H9 (cell line): ENCODE results near the gene PPP1R26. TPM values are rescaled to one million over a fixed set of nuclear protein-coding genes. Genes with fewer than 3 reads are reported as not detected.

Experiments
- DNase-seq: peaks from one replicate; pipeline ENCODE4 v3.0.0-alpha.2; 2017
- H2AFZ ChIP-seq: one replicate; pipeline ENCODE4 v1.6.1; 2013; ENCODE audit warnings: mild to moderate bottlenecking, low read length, control low read depth, moderate library complexity
- H2AK5ac ChIP-seq: 2 replicates; pipeline ENCODE4 v1.6.1; 2013; ENCODE audit warnings: low read length, control low read depth, mixed read lengths; ENCODE audit not compliant: insufficient read length
- H2BK120ac ChIP-seq: one replicate; pipeline ENCODE4 v1.6.1; 2013; ENCODE audit warnings: low read depth, mild to moderate bottlenecking, low read length, control low read depth, inconsistent platforms; ENCODE audit not compliant: poor library complexity, severe bottlenecking
- H2BK12ac ChIP-seq: 2 replicates; pipeline ENCODE4 v1.6.1; 2013; ENCODE audit warnings: low read length, control low read depth, mixed read lengths, low read depth; ENCODE audit not compliant: insufficient read length
- H2BK15ac ChIP-seq: 2 replicates; pipeline ENCODE4 v1.6.1; 2013; ENCODE audit warnings: low read depth, low read length, control low read depth
- H2BK20ac ChIP-seq: one replicate; pipeline ENCODE4 v1.6.1; 2013; ENCODE audit warnings: low read depth, mild to moderate bottlenecking, low read length, control low read depth, inconsistent platforms; ENCODE audit not compliant: poor library complexity, severe bottlenecking
- H2BK5ac ChIP-seq: 2 replicates; pipeline ENCODE4 v1.6.1; 2013; ENCODE audit warnings: low read length, control low read depth, mixed read lengths; ENCODE audit not compliant: insufficient read length
- H3K14ac ChIP-seq: 2 replicates; pipeline ENCODE4 v1.6.1; 2013; ENCODE audit warnings: low read length, control low read depth; ENCODE audit not compliant: insufficient read depth
- H3K18ac ChIP-seq: 2 replicates; pipeline ENCODE4 v1.6.1; 2013; ENCODE audit warnings: low read depth, mild to moderate bottlenecking, mixed read lengths, low read length, control low read depth; ENCODE audit not compliant: insufficient read length
- H3K23ac ChIP-seq: 2 replicates; pipeline ENCODE4 v1.6.1; 2013; ENCODE audit warnings: low read length, control low read depth, mixed read lengths, low read depth; ENCODE audit not compliant: insufficient read length
- H3K23me2 ChIP-seq: 2 replicates; pipeline ENCODE4 v1.6.1; 2013; ENCODE audit warnings: low read depth, mild to moderate bottlenecking, mixed read lengths, low read length, control low read depth; ENCODE audit not compliant: insufficient read length, poor library complexity, severe bottlenecking
- H3K27ac ChIP-seq: 2 replicates; pipeline ENCODE4 v1.5.1; 2013; ENCODE audit warnings: low read length, control low read depth, mixed read lengths, low read depth; ENCODE audit not compliant: insufficient read length
- H3K27me3 ChIP-seq: 2 replicates; pipeline ENCODE4 v1.6.1; 2013; ENCODE audit warnings: low read length, control low read depth, inconsistent platforms; ENCODE audit not compliant: insufficient read depth
- H3K4ac ChIP-seq: 2 replicates; pipeline ENCODE4 v1.6.1; 2013; ENCODE audit warnings: low read depth, mild to moderate bottlenecking, control low read depth, inconsistent platforms, low read length, moderate library complexity
- H3K4me1 ChIP-seq: 2 replicates; pipeline ENCODE4 v1.6.1; 2013; ENCODE audit warnings: low read length, control low read depth, inconsistent platforms; ENCODE audit not compliant: insufficient read depth
- H3K4me2 ChIP-seq: 2 replicates; pipeline ENCODE4 v1.6.1; 2013; ENCODE audit warnings: low read length, control low read depth, mixed read lengths; ENCODE audit not compliant: insufficient read length, insufficient read depth
- H3K56ac ChIP-seq: 2 replicates; pipeline ENCODE4 v1.6.1; 2013; ENCODE audit warnings: low read depth, mild to moderate bottlenecking, mixed read lengths, low read length, control low read depth; ENCODE audit not compliant: insufficient read length
- H3K79me1 ChIP-seq: 2 replicates; pipeline ENCODE4 v1.6.1; 2013; ENCODE audit warnings: low read depth, mild to moderate bottlenecking, moderate library complexity, low read length, control low read depth, inconsistent platforms; ENCODE audit not compliant: insufficient read depth, poor library complexity, severe bottlenecking
- H3K79me2 ChIP-seq: 2 replicates; pipeline ENCODE4 v1.6.1; 2013; ENCODE audit warnings: low read length, control low read depth, inconsistent platforms; ENCODE audit not compliant: insufficient read depth
- H3K9ac ChIP-seq: 2 replicates; pipeline ENCODE4 v1.6.1; 2013; ENCODE audit warnings: low read length, control low read depth, mixed read lengths; ENCODE audit not compliant: insufficient read length; ENCODE audit errors: extremely low read depth
- H3K9me3 ChIP-seq: one replicate; pipeline ENCODE4 v1.6.1; 2013; ENCODE audit warnings: low read depth, low read length, inconsistent platforms; ENCODE audit not compliant: control insufficient read depth
- H3T11ph ChIP-seq: one replicate; pipeline ENCODE4 v1.6.1; 2013; ENCODE audit warnings: mild to moderate bottlenecking, low read length, control low read depth, inconsistent platforms
- H4K20me1 ChIP-seq: one replicate; pipeline ENCODE4 v1.6.1; 2013; ENCODE audit not compliant: control insufficient read depth, insufficient read length, insufficient read depth
- H4K5ac ChIP-seq: 2 replicates; pipeline ENCODE4 v1.6.1; 2013; ENCODE audit warnings: low read depth, mild to moderate bottlenecking, mixed read lengths, low read length, control low read depth; ENCODE audit not compliant: insufficient read length
- H4K8ac ChIP-seq: replicated peaks from 2 replicates; pipeline ENCODE4 v1.6.1; 2013; ENCODE audit warnings: low read length, control low read depth, mixed read lengths, low read depth; ENCODE audit not compliant: insufficient read length
- H4K91ac ChIP-seq: 2 replicates; pipeline ENCODE4 v1.6.1; 2013; ENCODE audit warnings: low read depth, mild to moderate bottlenecking, moderate library complexity, mixed read lengths, low read length, control low read depth; ENCODE audit not compliant: insufficient read length
- H3K27ac Mint-ChIP-seq, 3 experiments: 2 replicates in 2 of 3; 3 replicates in 1 of 3; pipeline ENCODE4 v1.8.0; 2020 to 2021; ENCODE audit warnings: mixed read lengths in 3 of 3, mild to moderate bottlenecking in 1 of 3, moderate library complexity in 1 of 3
- H3K27me3 Mint-ChIP-seq: 2 replicates; pipeline ENCODE4 v1.8.0; 2021; ENCODE audit warnings: low read depth, mild to moderate bottlenecking, moderate library complexity, mixed read lengths
- H3K36me3 Mint-ChIP-seq, 3 experiments: 2 replicates in 2 of 3; 3 replicates in 1 of 3; pipeline ENCODE4 v1.8.0; 2020 to 2021; ENCODE audit warnings: low read depth in 3 of 3, mixed read lengths in 3 of 3; ENCODE audit not compliant: insufficient read depth in 1 of 3
- H3K4me1 Mint-ChIP-seq, 2 experiments: 2 replicates each; pipeline ENCODE4 v1.8.0; 2020; ENCODE audit warnings: mixed read lengths in 2 of 2
- H3K4me3 Mint-ChIP-seq, 2 experiments: 2 replicates in 1 of 2; 3 replicates in 1 of 2; pipeline ENCODE4 v1.8.0; 2020 to 2021; ENCODE audit warnings: mild to moderate bottlenecking in 2 of 2, mixed read lengths in 2 of 2, moderate library complexity in 1 of 2
- H3K9me3 Mint-ChIP-seq, 2 experiments: 2 replicates in 1 of 2; 3 replicates in 1 of 2; pipeline ENCODE4 v1.8.0; 2020; ENCODE audit warnings: mild to moderate bottlenecking in 2 of 2, mixed read lengths in 2 of 2, moderate library complexity in 1 of 2
- CTCF ChIP-seq: fragments of 200-600 bp; sonication (generic); conservative IDR thresholded peaks from 3 replicates; pipeline ENCODE4 v1.8.0; 2021; ENCODE audit warnings: antibody characterized with exemption, mild to moderate bottlenecking
- WGBS: extraction: QIAGEN DNeasy Blood & Tissue Kit; methylation state at CpG from one replicate; pipeline ENCODE4 v1.1.7; 2013; ENCODE audit warnings: missing lambda C conversion rate, low lambda C conversion rate, mixed read lengths; ENCODE audit not compliant: insufficient read length; ENCODE audit errors: extremely low coverage; 5-methylcytosine and 5-hydroxymethylcytosine counted together
- total RNA-seq: library from RNA; stranded (reverse); gene quantifications from 2 replicates; pipeline ENCODE4 v1.2.1, GENCODE V29; 2021

Gene PPP1R26
- total RNA-seq, 1 experiment from 2014 or later, result 38.0 TPM

GRCh38 chr9:135516132-135516860 is 36.7 kb downstream of the PPP1R26 start:
- no peak for TF ChIP-seq CTCF
- Histone ChIP-seq H2BK20ac (no peak overlapping the region), H2AFZ (no peak overlapping the region), H2BK15ac (no peak overlapping the region), H4K8ac (no peak overlapping the region), H3K4ac (no peak overlapping the region), H3K9me3 (no peaks in the 10 kb centered on the region), H3T11ph (no peak overlapping the region), H3K27me3 (no peaks in the 10 kb centered on the region), H3K27ac (no peak overlapping the region), H2AK5ac (no peak overlapping the region), H3K79me1 (no peaks in the 10 kb centered on the region), H3K79me2 (no peaks in the 10 kb centered on the region), H3K4me1 (0 out of 2 replicates have a peak, but pooled peaks cover 2% of the 10 kb centered on the region), H3K23me2 (no peaks in the 10 kb centered on the region), H4K20me1 (no peaks in the 10 kb centered on the region), H3K14ac (no peak overlapping the region), H2BK120ac (no peak overlapping the region), H2BK5ac (no peak overlapping the region), H3K18ac (no peak overlapping the region), H3K9ac (no peak overlapping the region), H3K56ac (no peak overlapping the region), H3K23ac (no peak overlapping the region), H3K4me2 (no peak overlapping the region), H4K5ac (no peak overlapping the region), H2BK12ac (no peak overlapping the region), H4K91ac (no peak overlapping the region)
- Mint-ChIP-seq H3K4me3 (no peak overlapping the region), H3K27me3 (peaks cover 2% of the 10 kb centered on the region; the same call in 1 of the 2 replicates), H3K9me3 (peaks cover 0 to 5% of the 10 kb centered on the region in 2 experiments; a peak in 2 of 5 replicates), H3K4me1 (peaks cover 3 to 6% of the 10 kb centered on the region in 2 experiments; a peak in 1 of 4 replicates), H3K27ac (no peak overlapping the region), H3K36me3 (no peaks in the 10 kb centered on the region)
- peak; percentile 15 for DNase-seq
- no CpG with 5 or more reads among the region's 25 CpGs for WGBS
